UCSD-AML1 (cell line): ENCODE measurements around the gene CAMTA1.

Experiments used
- DNase-seq: peaks from one replicate; lab custom pipeline; 2025; ENCODE audit not compliant: unreplicated experiment; lab: John Stamatoyannopoulos, UW

CAMTA1 gene

DNA sequence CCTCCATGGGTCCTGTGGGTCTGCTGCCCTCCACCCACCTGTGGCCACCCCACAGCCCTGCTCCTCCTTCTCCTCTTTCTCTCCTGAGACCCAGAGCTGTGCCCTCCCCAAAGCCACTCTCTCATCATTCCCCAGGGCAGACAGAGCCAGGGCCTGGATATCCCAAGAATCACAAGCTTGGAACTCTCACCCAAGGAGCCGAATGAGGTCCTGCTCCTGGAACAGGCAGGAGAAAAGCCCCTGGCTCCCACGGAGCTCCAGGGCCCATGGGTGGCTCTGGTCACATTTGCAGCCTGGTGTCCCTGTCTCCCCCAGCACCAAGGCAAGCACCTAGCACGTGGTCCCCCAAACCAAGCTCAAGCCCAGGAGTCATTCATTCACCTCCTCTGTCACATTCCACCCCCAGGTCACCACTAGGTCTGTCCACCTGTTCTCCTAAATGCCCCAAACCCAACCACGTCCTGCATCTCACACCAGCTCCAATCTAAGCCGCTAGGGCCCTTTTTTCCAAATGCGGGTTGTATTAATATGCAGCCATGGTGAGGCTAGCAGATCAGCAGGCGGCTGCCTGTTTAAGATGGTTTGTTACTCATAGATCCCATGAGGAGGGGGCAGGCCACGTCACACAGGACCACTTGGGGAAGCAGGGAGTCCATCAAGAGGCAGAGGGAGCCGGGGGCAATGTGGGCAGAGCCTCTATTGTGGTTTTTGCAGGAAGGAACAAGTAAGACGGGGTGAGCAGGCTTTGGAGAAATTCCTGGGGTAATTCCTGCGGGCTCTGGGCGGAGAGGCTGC is 770.3 kb downstream of the CAMTA1 start:
- peak; percentile 36 for DNase-seq

DNA sequence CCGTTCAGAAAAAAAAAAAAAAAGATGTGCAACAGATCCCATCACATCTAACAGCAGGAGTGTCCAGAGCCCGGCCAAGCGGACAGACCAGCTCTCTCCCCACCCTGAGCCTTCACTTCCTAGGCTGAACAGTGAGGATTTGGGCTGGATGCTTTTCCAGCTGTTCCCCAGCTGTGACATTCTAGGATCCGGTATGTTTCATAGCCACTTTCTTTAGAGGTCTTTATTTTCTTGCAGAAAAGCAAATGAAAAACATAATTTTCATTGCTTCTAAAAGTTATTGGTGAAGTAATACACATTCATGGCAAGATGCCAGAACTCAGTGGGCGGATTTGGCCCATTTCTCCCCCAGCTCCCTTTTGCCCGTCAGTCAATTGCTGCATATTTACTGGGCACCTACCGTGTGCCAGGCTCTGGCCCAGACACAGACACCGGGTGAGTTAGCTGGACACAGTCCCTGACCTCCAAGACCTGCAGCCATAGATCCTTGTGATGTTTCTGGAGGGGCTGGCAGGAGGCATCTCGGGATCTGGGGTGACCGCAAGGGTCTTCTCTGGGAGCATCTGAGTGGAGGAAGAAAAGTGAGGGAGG is 772.1 kb downstream of the CAMTA1 start:
- no peak for DNase-seq

DNA sequence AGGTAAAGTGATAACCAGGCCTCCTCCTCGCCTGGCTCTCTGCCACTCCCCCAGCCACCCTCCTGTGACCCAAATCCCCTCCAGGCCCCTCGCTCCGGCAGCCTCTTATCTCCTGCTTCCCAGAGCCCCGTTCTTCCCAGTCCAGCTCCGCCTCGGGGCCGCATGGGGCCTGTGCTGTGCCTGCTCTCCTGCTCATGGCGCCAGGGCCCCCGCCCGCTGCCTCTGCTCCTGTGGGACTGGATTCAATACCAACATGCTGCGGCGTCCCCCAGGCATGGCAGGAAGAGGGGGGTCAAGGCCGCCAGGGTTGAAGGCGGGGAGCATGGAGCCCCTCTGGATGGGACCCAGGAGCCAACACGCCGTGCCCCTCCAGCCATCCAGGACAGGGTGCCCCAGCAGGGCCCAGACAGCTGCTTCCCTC is 772.8 kb downstream of the CAMTA1 start:
- no peak for DNase-seq

DNA sequence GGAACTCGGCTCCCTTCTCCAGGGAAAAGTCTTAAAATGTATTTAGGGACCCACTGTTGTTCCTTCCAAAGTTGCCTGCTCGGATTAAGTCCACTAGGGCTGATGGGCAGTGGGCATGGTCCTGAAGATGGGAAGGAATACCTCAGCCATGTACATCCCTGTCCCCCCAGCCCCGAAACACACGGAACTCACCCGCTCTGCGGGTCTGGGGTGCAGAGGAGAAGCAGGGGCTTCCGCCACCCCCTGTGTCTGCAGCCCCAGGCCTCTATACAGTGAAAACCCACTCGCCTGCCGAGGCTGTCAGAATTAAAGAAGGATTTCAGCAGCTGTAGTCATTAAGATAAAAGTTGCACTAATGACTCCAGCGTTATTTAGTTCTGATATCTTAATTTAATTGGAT is 773.2 kb downstream of the CAMTA1 start:
- no peak for DNase-seq

DNA sequence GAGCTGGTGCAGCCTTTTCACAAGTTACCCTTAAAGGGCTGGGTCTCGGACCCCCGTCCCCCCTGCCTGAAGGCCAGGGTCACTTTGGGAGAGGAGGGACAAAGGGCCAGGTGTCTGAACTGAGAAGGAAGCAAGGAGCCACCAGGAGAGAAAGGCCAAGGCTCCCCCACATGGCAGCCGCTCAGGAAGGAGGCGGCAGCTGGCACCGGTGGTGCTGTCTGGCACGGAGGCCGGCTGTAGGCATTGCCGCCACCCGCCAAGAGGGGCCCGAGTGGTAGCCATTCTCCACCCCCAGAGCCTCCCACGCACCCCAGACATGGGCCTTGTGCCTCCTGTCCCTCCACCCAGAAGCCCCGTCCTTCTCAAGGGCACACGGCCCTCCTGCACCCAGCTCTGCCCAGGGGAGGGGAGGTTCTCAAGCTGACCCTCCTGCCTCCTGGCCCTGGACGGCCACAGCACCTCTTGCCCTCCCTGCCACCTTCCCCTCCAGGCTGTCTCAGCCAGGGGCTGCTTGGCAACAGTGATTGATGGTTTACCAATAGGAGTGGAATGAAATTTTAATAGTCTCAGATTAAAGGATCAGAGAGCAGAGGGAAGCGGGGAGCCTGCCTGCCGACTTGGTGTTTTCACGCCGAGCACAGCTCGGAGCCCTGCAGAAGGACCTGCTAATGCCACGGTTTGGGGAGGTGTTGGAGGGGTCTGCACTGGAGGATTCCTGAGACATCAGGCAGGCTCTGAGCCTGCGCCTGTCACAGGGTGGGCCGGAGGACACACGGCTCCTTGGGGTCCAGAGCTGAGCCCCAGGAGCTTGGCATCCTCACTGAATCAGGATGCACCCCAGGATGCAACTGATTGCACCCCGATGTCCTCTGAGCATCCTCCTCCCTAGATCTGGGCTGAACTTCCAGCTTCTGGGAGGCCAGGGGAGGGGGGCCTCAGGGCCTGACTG is 773.9 kb downstream of the CAMTA1 start:
- no peak for DNase-seq

DNA sequence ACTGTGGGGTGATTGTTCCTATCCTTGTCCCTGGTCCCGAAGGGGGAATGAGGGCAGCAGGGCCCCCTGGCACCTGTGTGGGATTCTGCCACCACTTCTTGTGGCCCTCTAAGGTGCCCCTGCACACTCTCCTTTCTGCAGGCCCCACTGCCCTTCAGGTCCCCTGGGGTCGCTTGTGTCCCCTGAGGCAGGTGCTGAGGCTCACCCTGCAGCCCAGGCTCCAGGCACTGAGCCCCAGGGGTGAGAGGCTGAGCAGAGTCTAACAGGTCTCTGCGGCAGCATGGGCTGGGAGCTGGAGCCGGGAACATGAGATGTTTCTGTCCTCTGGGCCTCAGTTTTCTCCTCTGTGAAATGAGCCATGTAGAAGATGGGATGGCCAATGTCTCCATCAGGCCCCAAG is 774.9 kb downstream of the CAMTA1 start:
- no peak for DNase-seq

DNA sequence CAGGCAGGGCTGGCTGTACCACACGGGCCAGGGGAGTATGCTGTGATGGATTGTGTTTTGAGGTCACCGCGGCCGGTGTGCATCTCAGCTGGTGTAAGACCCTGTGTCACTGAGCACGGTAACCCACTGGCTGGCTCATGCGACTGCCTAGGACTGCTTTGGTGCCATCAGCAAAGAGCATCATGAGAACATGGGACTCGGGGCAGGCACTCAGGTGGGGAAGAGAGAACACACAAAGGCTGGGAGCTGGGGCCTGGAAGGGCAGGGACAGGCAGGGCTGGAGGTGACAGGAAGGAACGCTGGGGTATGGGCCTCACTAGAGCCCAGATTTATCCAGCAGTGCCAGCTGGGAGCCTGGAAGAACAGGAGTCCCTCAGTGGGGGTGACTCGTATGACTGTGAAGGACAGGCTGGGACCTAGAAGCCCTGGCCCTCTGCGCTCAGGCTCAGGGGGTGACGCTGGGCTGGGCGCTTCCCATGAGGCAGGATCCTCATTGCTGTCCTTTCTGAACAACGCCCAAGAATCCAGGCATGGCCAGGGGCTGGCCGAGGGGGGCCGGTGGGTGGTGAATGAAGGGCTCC is 775.4 kb downstream of the CAMTA1 start:
- no peak for DNase-seq

DNA sequence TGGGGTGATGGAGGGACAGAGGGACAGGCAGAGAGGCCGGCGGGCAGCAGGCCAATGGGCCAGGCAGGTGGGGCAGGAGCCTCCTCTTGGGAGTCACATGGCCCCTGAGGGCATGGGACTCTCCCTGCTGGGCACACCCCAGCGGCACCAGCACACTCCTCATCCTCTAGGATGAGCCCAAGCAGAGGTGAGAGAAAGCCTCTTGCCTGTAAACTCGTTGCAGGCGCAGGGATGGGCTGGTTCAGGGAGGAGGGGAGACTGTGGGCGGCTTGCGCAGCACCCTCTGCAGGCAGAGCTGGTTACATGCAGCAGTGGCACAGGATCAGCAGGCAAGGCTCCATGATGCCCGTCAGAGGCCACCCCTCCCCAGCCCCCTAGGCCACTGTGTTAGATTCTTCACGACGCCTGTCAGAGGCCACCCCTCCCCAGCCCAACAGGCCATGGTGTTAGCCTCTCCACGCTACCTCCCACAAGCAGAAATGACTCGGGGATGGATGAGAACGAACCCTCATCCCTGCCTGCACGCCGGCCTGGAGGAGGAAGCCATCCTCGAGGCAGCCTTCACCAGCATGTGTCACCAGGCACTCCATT is 776.2 kb downstream of the CAMTA1 start:
- peak; percentile 44 for DNase-seq

DNA sequence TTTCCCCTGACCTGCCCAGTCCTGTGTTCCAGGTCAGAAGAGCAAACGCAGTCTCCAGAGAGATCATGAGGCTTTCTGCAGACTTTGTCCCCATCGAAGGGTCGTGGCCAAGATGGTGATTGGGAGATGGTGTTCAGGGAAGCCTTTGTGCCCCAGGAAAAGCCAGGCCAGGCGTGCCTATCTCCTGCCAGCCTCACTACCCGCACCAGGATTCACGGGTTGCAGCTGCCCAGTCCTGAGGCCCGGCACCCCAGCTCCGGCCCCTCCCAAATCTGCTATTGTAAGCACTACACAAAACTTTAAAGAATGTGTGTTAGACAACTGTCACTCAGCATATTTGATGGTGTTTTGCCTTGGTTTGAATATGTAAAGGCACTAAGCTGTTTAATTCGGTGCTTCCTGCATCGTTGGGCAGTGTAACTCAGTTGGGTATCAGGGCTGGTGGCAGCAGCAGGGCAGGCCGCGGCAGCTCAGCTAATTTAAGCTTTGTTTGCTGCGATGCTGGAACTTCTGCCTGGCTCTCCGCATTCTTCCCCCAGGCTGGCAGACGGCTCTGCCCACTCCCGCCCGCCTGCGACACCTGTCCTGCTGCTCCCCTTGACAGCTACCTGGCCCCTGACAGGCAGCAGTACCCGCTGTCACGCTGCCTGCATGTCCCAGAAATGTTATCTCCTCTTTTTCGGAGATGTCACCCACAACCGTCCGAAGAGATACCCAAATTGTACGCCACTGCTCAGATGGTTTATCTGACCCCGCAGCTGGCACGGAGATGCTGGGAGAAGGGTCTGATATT is 776.9 kb downstream of the CAMTA1 start:
- no peak for DNase-seq

DNA sequence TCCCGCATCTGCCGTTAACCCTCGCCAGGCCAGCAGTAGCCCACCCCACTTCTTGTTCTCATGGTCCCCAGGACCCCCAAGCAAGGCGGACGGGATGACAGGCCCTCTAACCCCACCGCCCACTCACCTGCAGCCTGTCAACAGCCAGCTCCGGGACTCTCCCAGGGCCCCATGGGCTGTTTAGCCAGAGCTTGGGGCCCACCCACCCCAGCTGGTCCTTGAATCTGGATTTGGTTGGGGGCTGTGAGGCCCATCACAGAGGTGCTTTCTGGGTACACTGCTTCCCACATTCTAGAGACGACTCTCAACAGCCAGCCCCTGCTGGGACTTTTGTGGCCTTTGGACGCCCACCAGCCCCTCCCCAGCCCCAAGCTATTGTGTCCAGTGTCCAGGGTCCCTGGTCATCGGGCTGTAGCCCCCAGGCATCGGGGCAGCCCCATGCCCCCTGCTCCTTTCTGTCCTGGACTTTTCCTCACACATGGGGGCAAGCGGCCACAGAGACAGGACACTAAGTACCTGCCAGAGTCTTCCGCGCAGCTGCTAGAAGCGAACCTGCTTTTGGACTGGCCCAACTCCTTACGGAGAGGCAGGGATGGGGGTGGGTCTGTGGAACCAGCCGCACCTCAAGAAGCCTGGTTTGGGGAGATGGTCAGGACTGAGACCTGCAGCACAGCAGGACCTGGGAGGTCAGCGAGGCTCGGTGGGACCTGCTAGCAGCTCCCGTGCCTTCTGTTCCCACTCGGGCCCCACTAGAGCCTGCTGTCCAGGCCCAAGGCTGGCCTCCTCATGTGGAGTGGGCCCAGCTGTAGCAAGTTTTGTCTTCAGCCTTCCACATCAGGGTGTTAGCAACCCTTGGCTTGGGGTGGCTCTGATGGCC is 777.7 kb downstream of the CAMTA1 start:
- no peak for DNase-seq

DNA sequence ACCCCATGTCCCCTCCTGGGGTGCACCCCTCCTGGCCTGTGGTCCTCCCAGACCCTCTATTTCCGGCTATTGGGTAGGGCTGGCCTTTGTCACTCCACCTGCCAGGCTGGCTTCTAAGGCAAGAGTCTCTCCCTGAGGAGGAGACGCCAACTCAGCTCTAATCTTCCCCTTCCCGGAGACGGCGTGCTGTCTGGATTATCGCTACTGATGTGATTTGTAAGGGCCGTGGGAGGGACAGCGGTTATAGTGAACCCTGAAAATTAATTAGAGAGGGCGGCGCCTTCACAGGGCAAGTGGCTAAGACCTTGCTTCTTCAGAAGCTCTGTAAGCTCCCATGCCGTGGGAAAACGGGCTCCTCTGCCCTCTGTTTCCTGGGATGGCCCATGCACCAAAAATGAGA is 778.9 kb downstream of the CAMTA1 start:
- DNase-seq, result no peak

DNA sequence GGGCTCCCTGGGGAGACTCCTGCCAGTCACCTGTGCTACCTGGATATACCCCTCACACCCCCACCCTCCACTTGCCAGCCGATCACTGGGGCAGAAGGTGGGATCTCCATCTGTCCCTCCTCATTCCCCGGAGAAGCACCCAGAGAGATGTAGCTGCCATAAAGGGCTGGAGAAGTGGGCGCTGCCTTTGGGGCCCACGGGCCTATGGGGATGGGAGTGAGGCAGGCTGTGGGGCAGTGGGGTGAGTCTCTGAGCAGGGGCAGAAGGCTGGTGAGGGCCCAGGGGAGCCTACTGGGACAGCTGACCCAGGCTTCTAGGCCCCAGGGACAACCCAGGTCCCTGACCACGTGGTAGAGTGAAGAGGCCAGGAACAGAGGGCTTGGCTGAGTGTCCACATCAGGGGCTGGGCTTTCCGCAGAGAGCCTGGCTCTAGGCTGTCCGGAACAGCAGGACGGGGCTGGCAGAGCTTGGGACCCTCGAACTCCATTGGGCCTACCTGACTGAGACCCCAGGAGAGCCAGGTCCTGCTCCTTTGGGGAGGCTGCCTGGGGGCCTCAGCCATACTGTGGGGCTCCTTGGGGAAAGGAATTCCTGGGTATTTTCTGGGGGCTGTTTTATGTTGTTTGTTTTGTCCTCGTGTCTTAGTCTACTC is 780.0 kb downstream of the CAMTA1 start:
- no peak for DNase-seq

DNA sequence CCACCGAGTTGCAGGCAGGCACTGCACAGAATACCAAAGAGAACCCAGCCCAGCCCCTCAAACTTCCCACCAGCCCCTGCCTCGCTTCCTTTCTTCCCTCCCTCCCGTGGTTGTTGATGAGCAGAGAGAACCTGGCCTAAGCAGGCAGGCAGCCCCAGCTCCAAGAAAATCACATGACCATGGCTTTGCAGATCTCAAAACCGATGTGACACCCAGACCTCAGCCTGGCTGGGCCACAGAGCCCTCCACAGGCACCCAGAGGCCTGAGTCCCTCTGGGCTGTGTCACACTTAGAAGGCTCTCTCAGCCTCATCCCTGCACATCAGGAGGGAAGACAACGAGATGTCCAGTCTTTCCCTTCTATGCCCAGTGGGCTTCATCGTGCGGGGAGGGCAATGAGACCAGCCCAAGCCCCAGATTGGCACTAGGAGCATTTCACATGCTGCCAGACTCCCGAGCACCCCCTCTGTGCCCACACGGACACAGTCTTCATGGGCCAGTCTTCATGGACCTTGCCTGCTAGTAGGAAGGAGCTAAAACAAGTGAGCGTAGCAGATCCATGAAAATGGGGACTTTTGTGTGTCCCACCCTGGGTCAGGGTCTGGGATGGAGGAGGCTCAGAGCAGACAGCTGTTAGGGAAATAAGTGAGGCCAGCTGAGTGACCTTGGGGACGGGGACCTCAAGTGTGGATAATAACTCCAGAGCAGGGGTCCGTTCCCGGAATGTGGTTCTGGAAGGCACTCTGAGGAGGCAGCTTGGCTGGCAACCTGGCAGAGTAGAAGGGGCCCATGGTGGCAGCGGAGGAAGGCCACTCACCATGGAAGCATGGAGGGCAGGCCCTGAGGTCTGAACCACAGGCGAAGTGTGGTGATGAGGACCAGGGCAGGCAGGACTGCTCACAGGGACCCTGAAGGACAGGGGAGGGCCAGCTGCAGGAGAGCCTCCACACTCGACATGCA is 781.4 kb downstream of the CAMTA1 start:
- no peak for DNase-seq

DNA sequence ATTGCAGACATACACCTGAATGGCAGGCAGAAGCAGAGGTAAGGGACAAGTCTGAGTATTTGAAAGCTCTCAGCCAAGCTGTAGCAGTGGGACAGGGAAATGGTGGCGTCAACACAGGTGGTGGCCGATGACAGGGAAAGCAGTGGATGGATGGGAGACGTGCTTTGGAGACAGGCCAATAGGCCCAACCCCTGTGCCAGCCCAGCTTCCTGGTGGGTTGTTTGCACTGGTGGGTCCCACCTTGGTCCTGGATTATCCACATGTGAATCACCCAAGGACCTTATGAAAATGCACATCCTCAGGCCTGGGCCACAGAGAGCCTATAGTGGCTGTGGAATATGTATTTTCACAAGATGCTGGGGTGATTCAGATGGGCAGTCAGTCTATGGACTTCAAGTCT is 782.1 kb downstream of the CAMTA1 start:
- DNase-seq, result no peak

DNA sequence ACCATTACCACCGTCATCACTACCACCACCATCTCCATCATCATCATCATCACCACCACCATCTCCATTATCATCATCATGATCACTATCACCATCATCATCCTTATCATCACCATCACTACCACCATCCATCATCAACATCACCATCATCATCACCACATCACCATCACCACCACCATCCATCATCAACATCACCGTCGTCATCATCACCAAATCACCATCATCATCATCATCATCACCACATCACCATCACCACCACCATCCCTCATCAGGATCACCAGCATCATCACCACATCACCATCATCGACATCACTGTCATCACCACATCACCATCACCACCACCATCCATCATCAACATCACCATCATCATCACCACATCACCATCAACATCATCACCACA is 782.8 kb downstream of the CAMTA1 start:
- DNase-seq, result no peak

DNA sequence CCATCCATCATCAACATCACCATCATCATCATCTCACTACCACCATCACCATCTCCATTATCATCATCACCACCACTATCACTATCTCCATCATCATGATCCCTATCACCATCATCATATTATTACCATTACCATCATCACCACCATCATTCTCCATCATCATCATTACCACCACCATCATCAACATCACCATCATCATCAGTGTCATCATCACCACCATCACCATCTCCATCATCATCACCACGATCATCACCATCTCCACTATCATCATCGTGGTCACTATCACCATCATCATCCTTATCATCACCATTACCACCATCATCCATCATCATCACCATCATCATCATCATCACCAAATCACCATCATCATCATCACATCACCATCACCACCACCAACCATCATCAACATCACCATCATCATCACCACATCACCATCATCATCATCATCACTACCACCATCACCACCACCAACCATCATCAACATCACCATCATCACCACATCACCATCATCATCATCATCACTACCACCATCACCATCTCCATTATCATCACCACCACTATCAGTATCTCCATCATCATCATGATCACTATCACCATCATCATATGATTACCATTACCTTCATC is 783.8 kb downstream of the CAMTA1 start:
- DNase-seq, result no peak

DNA sequence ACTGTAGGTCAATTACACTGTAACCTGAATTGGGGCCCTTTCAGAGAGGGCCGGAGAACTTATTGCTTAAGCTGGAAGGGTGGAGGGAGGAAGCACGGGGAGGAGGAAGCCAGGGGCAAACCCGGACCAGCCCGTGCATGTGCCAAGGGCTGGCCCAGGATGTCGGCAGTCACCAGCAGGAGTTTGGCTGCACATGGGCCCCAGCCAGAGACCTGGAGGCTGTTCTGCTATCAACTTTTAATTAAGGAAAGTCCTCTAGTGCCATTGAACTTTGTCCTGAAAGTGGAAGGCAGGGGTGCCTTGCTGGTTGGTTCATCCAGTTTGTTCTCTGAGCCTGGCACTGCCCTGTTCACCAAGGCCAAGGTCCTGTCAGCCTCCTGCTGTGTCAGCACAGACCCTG is 785.1 kb downstream of the CAMTA1 start:
- no peak for DNase-seq
